ENCODE results near the gene DGKH. TPM values are rescaled to one million over a fixed set of nuclear protein-coding genes. Genes with fewer than 3 reads are reported as not detected.

DGKH gene
- total and polyA plus RNA-seq, 10 of the 15 experiments (the other 5 are each of a cell fraction or from before 2014, with no cell fraction given) = 1.3 to 15.2 (median 7.3) TPM

DNA sequence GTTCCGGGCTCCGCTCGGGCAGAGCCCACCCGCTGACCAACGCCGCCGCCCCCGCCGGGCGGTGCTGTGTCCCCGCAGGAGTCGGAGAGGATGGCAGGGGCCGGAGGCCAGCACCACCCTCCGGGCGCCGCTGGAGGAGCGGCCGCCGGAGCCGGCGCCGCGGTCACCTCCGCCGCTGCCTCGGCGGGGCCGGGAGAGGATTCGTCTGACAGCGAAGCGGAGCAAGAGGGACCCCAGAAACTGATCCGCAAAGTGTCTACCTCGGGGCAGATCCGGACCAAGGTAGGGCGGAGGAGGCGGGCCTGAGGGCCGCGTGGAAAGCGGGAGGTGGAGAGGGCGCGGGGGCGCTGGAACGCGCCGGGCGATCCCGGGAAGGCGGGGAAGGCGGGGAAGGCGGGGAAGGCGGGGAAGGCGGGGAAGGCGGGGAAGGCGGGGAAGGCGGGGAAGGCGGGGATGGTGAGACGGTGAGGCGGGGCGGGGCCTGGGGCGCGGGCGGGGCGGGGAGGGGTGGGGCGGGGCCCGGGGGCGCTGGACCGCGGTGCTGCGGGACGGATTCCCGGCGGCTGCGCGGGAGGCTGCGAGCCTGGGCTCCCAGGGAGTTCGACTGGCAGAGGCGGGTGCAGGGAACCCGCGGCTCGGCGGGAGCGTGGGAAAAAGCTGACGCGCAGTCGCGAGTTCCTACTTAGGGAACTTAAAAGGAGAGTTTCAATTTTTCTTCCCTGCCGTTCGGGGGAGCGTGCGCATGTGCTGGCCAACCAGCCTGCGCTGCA is 421 bp downstream of the DGKH start:
- POLR2A ChIA-PET = interaction anchor here (0.6 to 1.4 kb wide), 5 partner anchors 11 to 249 kb away, joined by 4 to 9 read pairs (median 8); partner anchors contain the start of gene VWA8
- no peaks in the 10 kb centered on the region for H3K9me3 ChIP-seq (replicated peaks; ENCODE audit: control insufficient read depth, insufficient read depth, low read length)
- no TSS peak for BruUV-seq (replicated peaks)
- CTCF ChIA-PET = interaction anchor here (0.7 to 1.6 kb wide), 3 partner anchors 15 to 142 kb away, joined by 3 to 4 read pairs (median 3); no protein-coding TSS in a partner anchor
- in situ Hi-C loops (cut with MboI) (no loop called here), intact Hi-C loops (cut with micrococcal nuclease; ENCODE audit: unreplicated experiment) (loop anchor here (10.0 kb wide), 1 partner anchor 226 kb away; the partner anchor contains the start of gene AKAP11)
- no peaks in the 10 kb centered on the region for H3K36me3 ChIP-seq (ENCODE audit: control insufficient read depth in 2 of 2, insufficient read depth in 2 of 2, low read length in 1 of 2)
- H3K9ac ChIP-seq (ENCODE audit: control insufficient read depth, insufficient read depth, low read length) = peak overlapping the region; percentile 67
- peaks cover 26% of the 10 kb centered on the region for H3K79me2 ChIP-seq (ENCODE audit: control insufficient read depth, insufficient read depth, low read length)
- FAIRE-seq = no peak
- no peaks in the 10 kb centered on the region for H4K20me1 ChIP-seq (ENCODE audit: control insufficient read depth, insufficient read depth)
- peak overlapping the region; percentile 84 for H2AFZ ChIP-seq (ENCODE audit: control insufficient read depth, low read depth, low read length)
- H3K27me3 ChIP-seq (replicated peaks in 1 of 2; ENCODE audit: control insufficient read depth in 2 of 2, insufficient read depth in 2 of 2, low read length in 1 of 2) = no peaks in the 10 kb centered on the region
- H3K27ac ChIP-seq (ENCODE audit: control insufficient read depth, insufficient read depth) = peak overlapping the region; percentile 54
- SMC1A ChIA-PET (ENCODE audit: uncharacterized antibody, unreplicated experiment) = interaction anchor here (0.8 to 2.1 kb wide), 6 partner anchors 8 to 225 kb away, joined by 3 to 10 read pairs (median 4); no protein-coding TSS in a partner anchor
- no peaks in the 10 kb centered on the region; the same call in 1 of the 2 replicates for H3K4me1 ChIP-seq (ENCODE audit: control insufficient read depth, insufficient read depth, low read length)
- WGBS (ENCODE audit: insufficient coverage, insufficient replicate concordance, low lambda C conversion rate, missing lambda C conversion rate) = 2% methylated on average over 56 of the region's 91 CpGs
- H3K4me2 ChIP-seq (ENCODE audit: control insufficient read depth, insufficient read depth) = peak overlapping the region; percentile 99
- H3K4me3 ChIP-seq = peak overlapping the region; percentile 85
- RAD21 ChIA-PET (ENCODE audit: unreplicated experiment) = interaction anchor here (0.8 to 2.0 kb wide), 4 partner anchors 27 to 62 kb away, joined by 3 to 5 read pairs (median 4); no protein-coding TSS in a partner anchor
- DNase-seq (ENCODE audit: low read depth, low spot score) = no peak
- ATAC-seq = peak; percentile 74
- TF ChIP-seq PML (IDR thresholded peaks at IDR 0.05; ENCODE audit: low read length) (peak; percentile 42; the same call in 1 of the 2 replicates), BMI1 (IDR thresholded peaks at IDR 0.05; ENCODE audit: borderline replicate concordance) (no peak), BACH1 (IDR thresholded peaks at IDR 0.05; ENCODE audit: borderline replicate concordance) (peak; percentile 65; the same call in 1 of the 2 replicates), SREBF2 (IDR thresholded peaks at IDR 0.05; ENCODE audit: low read length) (no peak), BHLHE40 (IDR thresholded peaks at IDR 0.05; ENCODE audit: borderline replicate concordance in 1 of 2, low read depth in 2 of 2, low read length in 1 of 2) (peak in 1 of 2 experiments; percentile 43; a peak in 2 of 4 replicates), POLR2A (IDR thresholded peaks at IDR 0.05; ENCODE audit: low read depth, low read length) (peak; percentile 63), GATAD2B (conservative IDR thresholded peaks at IDR 0.05; ENCODE audit: low read depth) (peak; percentile 50), CREB1 (IDR thresholded peaks at IDR 0.05; ENCODE audit: low read depth) (0 out of 2 replicates have a peak, but pooled peaks have one; percentile 19), SREBF1 (IDR thresholded peaks at IDR 0.05; ENCODE audit: low read length) (no peak), CBX5 (IDR thresholded peaks at IDR 0.05; ENCODE audit: low read depth) (no peak), CHD4 (IDR thresholded peaks at IDR 0.05) (no peak), NRF1 (conservative IDR thresholded peaks at IDR 0.05; ENCODE audit: low read depth, low read length) (peak; percentile 57), SMARCA5 (IDR thresholded peaks at IDR 0.05) (0 out of 2 replicates have a peak, but pooled peaks have one; percentile 45), NR2F1 (conservative IDR thresholded peaks at IDR 0.05) (peak; percentile 53; the same call in 1 of the 2 replicates)
- TF ChIP-seq, protein P1, sequence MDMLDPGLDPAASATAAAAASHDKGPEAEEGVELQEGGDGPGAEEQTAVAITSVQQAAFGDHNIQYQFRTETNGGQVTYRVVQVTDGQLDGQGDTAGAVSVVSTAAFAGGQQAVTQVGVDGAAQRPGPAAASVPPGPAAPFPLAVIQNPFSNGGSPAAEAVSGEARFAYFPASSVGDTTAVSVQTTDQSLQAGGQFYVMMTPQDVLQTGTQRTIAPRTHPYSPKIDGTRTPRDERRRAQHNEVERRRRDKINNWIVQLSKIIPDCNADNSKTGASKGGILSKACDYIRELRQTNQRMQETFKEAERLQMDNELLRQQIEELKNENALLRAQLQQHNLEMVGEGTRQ (IDR thresholded peaks at IDR 0.05; ENCODE audit: borderline replicate concordance, low read depth, low read length) = no peak
- TF ChIP-seq, protein P2, sequence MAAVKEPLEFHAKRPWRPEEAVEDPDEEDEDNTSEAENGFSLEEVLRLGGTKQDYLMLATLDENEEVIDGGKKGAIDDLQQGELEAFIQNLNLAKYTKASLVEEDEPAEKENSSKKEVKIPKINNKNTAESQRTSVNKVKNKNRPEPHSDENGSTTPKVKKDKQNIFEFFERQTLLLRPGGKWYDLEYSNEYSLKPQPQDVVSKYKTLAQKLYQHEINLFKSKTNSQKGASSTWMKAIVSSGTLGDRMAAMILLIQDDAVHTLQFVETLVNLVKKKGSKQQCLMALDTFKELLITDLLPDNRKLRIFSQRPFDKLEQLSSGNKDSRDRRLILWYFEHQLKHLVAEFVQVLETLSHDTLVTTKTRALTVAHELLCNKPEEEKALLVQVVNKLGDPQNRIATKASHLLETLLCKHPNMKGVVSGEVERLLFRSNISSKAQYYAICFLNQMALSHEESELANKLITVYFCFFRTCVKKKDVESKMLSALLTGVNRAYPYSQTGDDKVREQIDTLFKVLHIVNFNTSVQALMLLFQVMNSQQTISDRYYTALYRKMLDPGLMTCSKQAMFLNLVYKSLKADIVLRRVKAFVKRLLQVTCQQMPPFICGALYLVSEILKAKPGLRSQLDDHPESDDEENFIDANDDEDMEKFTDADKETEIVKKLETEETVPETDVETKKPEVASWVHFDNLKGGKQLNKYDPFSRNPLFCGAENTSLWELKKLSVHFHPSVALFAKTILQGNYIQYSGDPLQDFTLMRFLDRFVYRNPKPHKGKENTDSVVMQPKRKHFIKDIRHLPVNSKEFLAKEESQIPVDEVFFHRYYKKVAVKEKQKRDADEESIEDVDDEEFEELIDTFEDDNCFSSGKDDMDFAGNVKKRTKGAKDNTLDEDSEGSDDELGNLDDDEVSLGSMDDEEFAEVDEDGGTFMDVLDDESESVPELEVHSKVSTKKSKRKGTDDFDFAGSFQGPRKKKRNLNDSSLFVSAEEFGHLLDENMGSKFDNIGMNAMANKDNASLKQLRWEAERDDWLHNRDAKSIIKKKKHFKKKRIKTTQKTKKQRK (IDR thresholded peaks at IDR 0.05; ENCODE audit: low read depth, low read length) = no peak
- TF ChIP-seq, protein P3, sequence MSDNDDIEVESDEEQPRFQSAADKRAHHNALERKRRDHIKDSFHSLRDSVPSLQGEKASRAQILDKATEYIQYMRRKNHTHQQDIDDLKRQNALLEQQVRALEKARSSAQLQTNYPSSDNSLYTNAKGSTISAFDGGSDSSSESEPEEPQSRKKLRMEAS (IDR thresholded peaks at IDR 0.05; ENCODE audit: low read depth, low read length) = peak; percentile 34; the same call in 1 of the 2 replicates
- TF ChIP-seq, protein P4, sequence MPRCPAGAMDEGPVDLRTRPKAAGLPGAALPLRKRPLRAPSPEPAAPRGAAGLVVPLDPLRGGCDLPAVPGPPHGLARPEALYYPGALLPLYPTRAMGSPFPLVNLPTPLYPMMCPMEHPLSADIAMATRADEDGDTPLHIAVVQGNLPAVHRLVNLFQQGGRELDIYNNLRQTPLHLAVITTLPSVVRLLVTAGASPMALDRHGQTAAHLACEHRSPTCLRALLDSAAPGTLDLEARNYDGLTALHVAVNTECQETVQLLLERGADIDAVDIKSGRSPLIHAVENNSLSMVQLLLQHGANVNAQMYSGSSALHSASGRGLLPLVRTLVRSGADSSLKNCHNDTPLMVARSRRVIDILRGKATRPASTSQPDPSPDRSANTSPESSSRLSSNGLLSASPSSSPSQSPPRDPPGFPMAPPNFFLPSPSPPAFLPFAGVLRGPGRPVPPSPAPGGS (IDR thresholded peaks at IDR 0.05; ENCODE audit: borderline replicate concordance, insufficient read depth, low read depth, low read length, poor library complexity, severe bottlenecking) = peak; percentile 10
